Common myeloid progenitor, CD34-positive (primary cell): Measurements from ENCODE around the gene STPG2.

Source experiments
- CTCF ChIA-PET: fragments of 350-600 bp; sonication (Branson Sonifier 250); formaldehyde crosslinking; loops from one replicate; lab custom pipeline; 2021; ENCODE audit warnings: antibody characterized with exemption; lab: Charles Lee
- POLR2A ChIA-PET: fragments of 350-600 bp; sonication (Branson Sonifier 250); formaldehyde crosslinking; loops from one replicate; lab custom pipeline; 2021; ENCODE audit warnings: antibody characterized with exemption; lab: Charles Lee
- DNase-seq, 3 donors: peaks; one replicate each; pipeline versions ENCODE4 v3.0.0 to v3.0.0-alpha.2; 2013
- H3K27ac ChIP-seq, 2 experiments: 1 replicate in 1 of 2; 2 replicates in 1 of 2; pipeline ENCODE4 v1.7.0; 2013; ENCODE audit warnings: inconsistent platforms in 2 of 2, low read length in 2 of 2, mild to moderate bottlenecking in 2 of 2, low read depth in 1 of 2, moderate library complexity in 1 of 2; ENCODE audit not compliant: severe bottlenecking in 2 of 2, insufficient read depth in 1 of 2, poor library complexity in 1 of 2
- H3K27me3 ChIP-seq, 5 experiments: replicated peaks in 2 of 5; 1 replicate in 3 of 5; 2 replicates in 2 of 5; pipeline versions ENCODE4 v1.6.1 to v1.7.0; 2013; ENCODE audit warnings: low read length in 4 of 5, mild to moderate bottlenecking in 2 of 5, moderate library complexity in 2 of 5, inconsistent platforms in 1 of 5; ENCODE audit not compliant: insufficient read depth in 5 of 5, control insufficient read depth in 4 of 5
- H3K36me3 ChIP-seq, 4 experiments: 1 replicate in 2 of 4; 2 replicates in 2 of 4; pipeline versions ENCODE4 v1.6.1 to v1.7.0; 2013; ENCODE audit warnings: low read length in 3 of 4, control low read depth in 1 of 4, mild to moderate bottlenecking in 1 of 4; ENCODE audit not compliant: control insufficient read depth in 4 of 4, insufficient read depth in 4 of 4
- H3K4me1 ChIP-seq, 4 experiments: 1 replicate in 3 of 4; 2 replicates in 1 of 4; pipeline versions ENCODE4 v1.6.1 to v1.7.1; 2013; ENCODE audit warnings: low read length in 3 of 4, mild to moderate bottlenecking in 3 of 4, control low read depth in 1 of 4, inconsistent platforms in 1 of 4, moderate library complexity in 1 of 4; ENCODE audit not compliant: control insufficient read depth in 4 of 4, insufficient read depth in 4 of 4; ENCODE audit errors: control extremely low read depth in 1 of 4
- H3K4me3 ChIP-seq, 7 experiments: 1 replicate in 4 of 7; 2 replicates in 3 of 7; pipeline versions ENCODE4 v1.5.1 to v1.7.0; 2013; ENCODE audit warnings: mild to moderate bottlenecking in 7 of 7, low read length in 6 of 7, moderate library complexity in 6 of 7, inconsistent platforms in 2 of 7, low read depth in 2 of 7, control low read depth in 1 of 7; ENCODE audit not compliant: insufficient read depth in 4 of 7, control insufficient read depth in 1 of 7; ENCODE audit errors: extremely low read depth in 1 of 7
- H3K9me3 ChIP-seq, 5 experiments: 1 replicate in 4 of 5; 2 replicates in 1 of 5; pipeline versions ENCODE4 v1.6.1 to v1.7.1; 2013; ENCODE audit warnings: low read length in 4 of 5, mild to moderate bottlenecking in 2 of 5, inconsistent platforms in 1 of 5, low read depth in 1 of 5, moderate library complexity in 1 of 5; ENCODE audit not compliant: control insufficient read depth in 4 of 5, insufficient read depth in 2 of 5; ENCODE audit errors: control extremely low read depth in 1 of 5
- WGBS: methylation state at CpG from one replicate; pipeline ENCODE4 v1.1.5; 2013; ENCODE audit not compliant: insufficient coverage; 5-methylcytosine and 5-hydroxymethylcytosine counted together

STPG2 gene

DNA sequence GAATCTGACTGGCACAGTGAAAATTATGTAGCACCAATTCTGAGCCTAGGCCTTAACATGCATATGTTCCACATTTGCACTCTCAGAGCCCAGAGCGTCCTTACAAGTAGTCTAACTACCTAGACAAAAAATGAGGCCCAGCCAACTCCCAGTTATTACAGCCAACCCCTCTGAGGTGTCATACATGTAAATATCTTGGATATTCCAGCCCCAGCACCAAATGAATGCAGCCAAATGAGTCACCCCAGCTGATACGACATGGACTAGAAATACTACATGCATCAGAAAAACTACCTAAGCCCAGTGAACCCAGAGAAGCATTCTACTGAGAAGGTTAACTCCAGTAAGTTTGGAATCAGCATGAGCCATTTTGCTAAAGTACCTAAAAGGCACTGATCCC is 145.1 kb downstream of the STPG2 start:
- DNase-seq, result no peak
- ChIA-PET POLR2A (no interaction called here), CTCF (no interaction called here)
- H3K27me3 ChIP-seq, result no peaks in the 10 kb centered on the region
- H3K27ac ChIP-seq, result no peak overlapping the region
- H3K9me3 ChIP-seq, result peaks cover 0 to 3% (median 0%) of the 10 kb centered on the region in 5 experiments
- no peak overlapping the region for H3K4me3 ChIP-seq
- no peaks in the 10 kb centered on the region for H3K36me3 ChIP-seq
- 100% methylated on average over 1 of the region's 2 CpGs for WGBS
- H3K4me1 ChIP-seq, result no peaks in the 10 kb centered on the region

DNA sequence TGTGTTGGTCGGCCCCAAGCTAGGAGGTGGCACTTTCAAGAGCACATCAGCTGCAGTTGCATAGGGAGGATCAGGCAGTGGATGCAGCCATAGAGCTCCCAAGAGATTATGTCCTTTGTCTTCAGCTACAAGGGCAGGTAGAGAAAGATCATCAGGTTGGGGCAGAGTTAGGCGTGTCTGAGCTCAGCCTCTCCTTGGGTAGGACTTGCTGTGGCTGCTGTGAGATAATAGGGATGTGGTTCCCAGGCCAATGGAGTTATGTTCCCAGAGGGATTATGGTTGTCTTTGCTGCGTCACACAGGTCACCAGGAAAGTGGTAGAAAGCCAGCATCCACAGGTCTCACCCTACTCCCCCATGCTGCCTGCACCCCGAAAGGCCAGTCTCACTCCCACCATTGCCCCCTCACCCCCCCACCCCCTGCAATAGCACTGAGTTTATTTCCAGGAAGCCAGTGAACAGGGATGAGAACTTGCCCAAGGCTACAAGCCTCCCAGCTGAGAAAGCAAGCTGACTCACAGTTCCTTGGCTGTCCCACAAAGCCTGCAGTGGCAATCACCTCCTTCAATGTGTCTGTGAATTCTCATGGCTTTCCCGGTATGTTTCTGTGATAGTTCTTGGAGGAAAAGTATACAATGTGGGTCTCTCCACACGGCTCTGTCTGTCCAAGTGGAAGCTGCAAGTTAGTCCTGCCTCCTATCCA is 148.4 kb downstream of the STPG2 start:
- DNase-seq, result no peak
- no peaks in the 10 kb centered on the region for H3K4me1 ChIP-seq
- ChIA-PET POLR2A (no interaction called here), CTCF (no interaction called here)
- no peak overlapping the region for H3K27ac ChIP-seq
- no peaks in the 10 kb centered on the region for H3K36me3 ChIP-seq
- H3K4me3 ChIP-seq, result no peak overlapping the region
- H3K27me3 ChIP-seq, result no peaks in the 10 kb centered on the region
- peaks cover 0 to 6% (median 0%) of the 10 kb centered on the region in 5 experiments for H3K9me3 ChIP-seq
- 92% methylated on average over 4 of the region's 6 CpGs for WGBS

DNA sequence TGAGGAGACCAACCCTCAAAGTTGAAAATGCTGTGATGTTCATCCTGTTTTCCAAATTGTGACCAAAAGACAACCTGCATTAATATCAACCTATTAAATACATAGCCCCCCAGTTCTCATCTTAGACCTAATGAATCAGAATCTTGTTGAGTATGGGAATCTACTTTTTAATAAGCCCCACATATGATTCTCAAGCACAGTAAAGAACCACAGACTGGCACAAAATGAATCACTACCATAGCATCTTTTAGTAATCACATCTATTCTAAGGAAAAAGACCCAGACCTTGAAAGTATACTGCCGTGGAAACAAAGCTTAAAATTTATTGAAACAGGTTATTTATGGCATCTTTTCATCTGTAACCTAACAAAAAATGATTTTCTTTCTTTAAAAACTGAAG is 152.9 kb downstream of the STPG2 start:
- CTCF ChIA-PET, result no interaction called here
- peaks cover 0 to 6% (median 0%) of the 10 kb centered on the region in 5 experiments for H3K9me3 ChIP-seq
- no CpG with 5 or more reads among the region's 1 CpG for WGBS
- no peak for DNase-seq
- no peak overlapping the region for H3K27ac ChIP-seq
- no peak overlapping the region for H3K4me3 ChIP-seq
- H3K4me1 ChIP-seq, result no peaks in the 10 kb centered on the region
- POLR2A ChIA-PET, result no interaction called here
- no peaks in the 10 kb centered on the region for H3K27me3 ChIP-seq
- no peaks in the 10 kb centered on the region for H3K36me3 ChIP-seq

DNA sequence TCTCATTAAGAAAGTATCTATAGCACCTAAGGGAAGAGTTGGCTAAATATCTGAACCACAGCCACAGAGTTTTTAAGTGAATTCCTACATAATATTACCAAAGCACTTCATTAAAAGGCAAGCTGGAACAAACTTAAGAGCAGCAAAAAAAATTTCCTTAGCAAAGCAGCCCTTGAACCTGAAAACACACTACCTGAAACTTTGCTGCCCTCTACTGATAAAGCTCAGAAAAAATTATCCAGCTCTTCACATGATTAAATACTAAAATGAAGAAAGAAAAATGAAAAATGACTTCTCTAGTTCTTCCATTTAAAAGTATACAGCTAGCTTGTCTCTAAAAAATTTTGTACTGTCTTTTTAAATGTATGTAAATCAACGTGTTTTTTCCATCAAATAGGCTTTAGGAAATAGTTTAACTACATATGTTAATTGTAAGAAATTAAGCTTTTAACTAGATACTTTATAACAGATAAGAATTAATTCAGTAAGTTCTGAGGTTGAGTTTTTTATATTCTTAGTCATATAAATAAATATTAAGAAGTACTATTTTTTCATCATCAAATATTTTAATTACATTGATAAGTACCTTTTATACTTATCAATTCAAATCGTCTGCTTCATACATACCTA is 156.1 kb downstream of the STPG2 start:
- Histone ChIP-seq H3K36me3 (no peaks in the 10 kb centered on the region), H3K4me3 (no peak overlapping the region), H3K27ac (no peak overlapping the region), H3K27me3 (no peaks in the 10 kb centered on the region), H3K4me1 (no peaks in the 10 kb centered on the region), H3K9me3 (peaks cover 0 to 2% (median 0%) of the 10 kb centered on the region in 5 experiments)
- peak; percentile 22 to 53 (median 43) for DNase-seq
- CTCF ChIA-PET, result interaction anchor here (0.8 kb wide), 1 partner anchor 10 kb away, joined by 3 read pairs; no protein-coding TSS in a partner anchor
- POLR2A ChIA-PET, result no interaction called here
- no CpG with 5 or more reads among the region's 2 CpGs for WGBS

DNA sequence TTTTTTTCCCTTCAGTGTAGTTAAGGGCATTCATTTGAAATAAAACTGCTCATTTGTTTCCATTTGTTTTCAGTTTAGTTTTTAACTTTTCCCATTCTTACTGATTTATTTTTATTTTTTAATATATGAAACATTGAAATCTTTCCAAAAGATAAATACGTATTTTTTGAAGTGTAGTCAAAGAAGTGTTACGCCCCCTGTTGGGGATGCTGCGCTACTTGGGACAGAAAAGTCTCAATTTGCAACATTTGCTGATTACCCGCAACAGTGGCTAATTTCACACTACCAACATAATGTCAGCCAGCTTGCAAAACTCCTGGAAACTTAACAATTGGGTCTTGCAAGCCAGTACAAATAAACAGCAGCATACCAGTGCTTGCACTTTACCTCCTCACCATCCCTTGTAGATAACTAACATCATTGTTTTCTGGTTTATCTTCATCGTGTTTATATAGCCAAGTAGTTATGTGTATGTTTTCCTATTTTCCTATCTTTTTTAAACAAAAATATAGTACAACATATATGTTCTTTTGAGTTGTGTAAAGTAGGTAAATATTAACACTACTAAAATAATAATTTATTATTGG is 158.6 kb downstream of the STPG2 start:
- no peak for DNase-seq
- CTCF ChIA-PET, result no interaction called here
- Histone ChIP-seq H3K27me3 (no peaks in the 10 kb centered on the region), H3K9me3 (no peaks in the 10 kb centered on the region), H3K27ac (no peak overlapping the region), H3K4me3 (no peak overlapping the region), H3K36me3 (no peaks in the 10 kb centered on the region), H3K4me1 (no peaks in the 10 kb centered on the region)
- WGBS, result 100% methylated on average over 1 of the region's 5 CpGs
- POLR2A ChIA-PET, result no interaction called here

DNA sequence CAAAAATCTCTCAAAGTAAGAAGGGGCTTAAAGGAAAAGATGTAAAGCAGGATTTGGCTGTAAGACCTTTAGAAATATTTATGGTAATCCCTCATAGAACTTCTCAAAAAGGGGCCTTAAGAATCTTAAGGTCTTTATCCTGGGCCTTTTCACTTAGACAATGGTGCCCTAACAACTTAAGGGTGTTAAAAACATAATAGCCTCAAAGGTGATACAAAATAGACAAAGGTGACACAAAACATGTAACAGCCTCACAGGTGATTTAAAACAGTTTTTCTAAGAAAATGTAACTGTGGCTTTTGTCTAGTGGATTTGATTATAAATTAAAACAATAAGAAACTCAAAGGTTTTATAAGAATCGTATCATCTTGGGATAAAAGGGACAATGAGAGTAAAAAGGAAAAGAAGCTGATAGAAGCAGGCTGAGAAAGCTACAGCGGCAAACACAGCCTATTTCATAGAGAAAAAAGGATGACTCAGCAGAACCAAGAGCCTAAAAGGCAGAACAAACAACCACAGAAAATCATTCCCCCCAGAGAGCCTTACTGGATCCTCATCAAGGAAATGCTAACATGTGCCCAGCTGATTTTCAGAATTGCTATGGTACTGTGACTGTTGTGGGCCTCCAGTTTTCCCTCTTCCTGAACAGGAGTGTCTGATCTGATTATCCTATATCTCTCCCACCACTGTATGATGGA is 164.3 kb downstream of the STPG2 start:
- DNase-seq, result no peak
- Histone ChIP-seq H3K36me3 (no peaks in the 10 kb centered on the region), H3K4me1 (no peaks in the 10 kb centered on the region), H3K9me3 (peaks cover 0 to 3% (median 0%) of the 10 kb centered on the region in 5 experiments), H3K27me3 (no peaks in the 10 kb centered on the region), H3K4me3 (no peak overlapping the region), H3K27ac (no peak overlapping the region)
- CTCF ChIA-PET, result no interaction called here
- WGBS, result 100% methylated on average over 1 of the region's 2 CpGs
- POLR2A ChIA-PET, result no interaction called here
